Measurements from ENCODE around the gene BCAM.

Gene BCAM

GRCh38 chr19:44869733-44870470, 61.0 kb downstream of the BCAM start:
- TF ChIP-seq CTCF (IDR thresholded peaks at IDR 0.05; ENCODE audit: control extremely low read depth, extremely low read depth, low read depth, missing control alignments): no peak
- ChIA-PET POLR2A (no interaction called here), CTCF (interaction anchor here (1.2 kb wide), 1 partner anchor 34 kb away, joined by 5 read pairs; no protein-coding TSS in a partner anchor)
- DNase-seq (ENCODE audit: extremely low spot score): no peak
